Activated T-cell treated with anti-CD3 and anti-CD28 coated beads for 48 hours (primary cell): ENCODE measurements around the gene ZNF117.
"Not testable (repeated sequence)": the region's sequence is repeated elsewhere in the genome, so short reads cannot be mapped to it uniquely, and the experiment has no call there.

Experiments
- DNase-seq: peaks from one replicate; pipeline ENCODE4 v3.0.0-alpha.2; 2020; ENCODE audit warnings: low read depth

The ZNF117 gene

GRCh38 chr7:64990936-64991335, at the start of gene ZNF117:
Gene ZNF117 (minus strand): TSS chr7:64991036.
- DNase-seq = no peak

- DNase-seq = peak; percentile 15
These were observed 47.9 kb upstream of the ZNF117 start for GRCh38 chr7:65038767-65039166.

GRCh38 chr7:65037740-65038688, 47.2 kb upstream of the ZNF117 start:
- peak; percentile 91 for DNase-seq

GRCh38 chr7:65036526-65036925, 45.7 kb upstream of the ZNF117 start:
- DNase-seq = not testable (repeated sequence)

GRCh38 chr7:65035469-65035868, 44.6 kb upstream of the ZNF117 start:
- not testable (repeated sequence) for DNase-seq

GRCh38 chr7:65034120-65034782, 43.4 kb upstream of the ZNF117 start:
- DNase-seq = not testable (repeated sequence)

- DNase-seq = not testable (repeated sequence)
These were observed 42.6 kb upstream of the ZNF117 start for GRCh38 chr7:65033391-65033790.

- DNase-seq = not testable (repeated sequence)
These were observed 34.2 kb upstream of the ZNF117 start for GRCh38 chr7:65025023-65025422.

GRCh38 chr7:65020978-65021377, 30.1 kb upstream of the ZNF117 start:
- DNase-seq = not testable (repeated sequence)

GRCh38 chr7:65009881-65010280, 19.0 kb upstream of the ZNF117 start:
- DNase-seq = not testable (repeated sequence)

- DNase-seq = not testable (repeated sequence)
These were observed 18.6 kb upstream of the ZNF117 start for GRCh38 chr7:65009394-65009793.

GRCh38 chr7:65007036-65007435, 16.2 kb upstream of the ZNF117 start:
- not testable (repeated sequence) for DNase-seq

- peak; percentile 86 for DNase-seq
These were observed 15.5 kb upstream of the ZNF117 start, which contains the start of gene ERV3-1 for GRCh38 chr7:65006094-65006992. Gene ERV3-1 (minus strand): TSS chr7:65006687. CDS start chr7:64993026, 13,661 bp downstream.

GRCh38 chr7:65004575-65004974, 13.7 kb upstream of the ZNF117 start:
- DNase-seq = no peak

- DNase-seq = no peak
These were observed 12.2 kb upstream of the ZNF117 start for GRCh38 chr7:65002972-65003585.

GRCh38 chr7:65001291-65001814, 10.5 kb upstream of the ZNF117 start:
- no peak for DNase-seq

GRCh38 chr7:64999165-65000004, 8.5 kb upstream of the ZNF117 start:
- DNase-seq = no peak

GRCh38 chr7:64998865-64999164, 8.0 kb upstream of the ZNF117 start:
- no peak for DNase-seq

GRCh38 chr7:64997927-64998391, 7.1 kb upstream of the ZNF117 start:
- DNase-seq = no peak
